ENCODE data around the gene GATB.

The GATB gene

DNA sequence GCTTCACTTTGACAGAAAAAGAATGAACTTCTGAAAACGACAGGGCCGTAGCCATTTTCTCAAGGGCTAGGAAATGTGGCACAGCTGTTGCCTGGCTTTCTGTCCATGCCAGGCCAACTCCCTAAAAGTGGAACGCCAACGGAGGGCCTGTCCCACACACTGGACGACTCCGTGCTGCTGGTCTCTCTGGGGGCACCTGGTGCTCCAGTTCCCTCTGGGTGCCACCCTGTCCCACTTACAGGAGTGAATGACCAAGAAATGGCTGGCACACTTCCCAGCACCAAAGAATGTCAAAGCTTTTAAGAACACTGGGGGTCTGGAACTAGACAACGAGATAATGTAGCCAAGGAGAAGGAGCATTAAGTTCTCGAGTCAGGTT lies 40.9 kb downstream of the GATB start:
- H3K27ac Mint-ChIP-seq = no peak overlapping the region
- H3K4me1 Mint-ChIP-seq = peaks cover 30% of the 10 kb centered on the region
- no peak overlapping the region for H3K4me3 Mint-ChIP-seq
- H3K27me3 Mint-ChIP-seq (ENCODE audit: low read depth) = peaks cover 36% of the 10 kb centered on the region
- no peaks in the 10 kb centered on the region for H3K9me3 Mint-ChIP-seq
- peaks cover 20% of the 10 kb centered on the region for H3K36me3 Mint-ChIP-seq (ENCODE audit: low read depth)
- no peak for TF ChIP-seq CTCF (IDR thresholded peaks at IDR 0.05; ENCODE audit: unreplicated experiment in 3 of 3)

DNA sequence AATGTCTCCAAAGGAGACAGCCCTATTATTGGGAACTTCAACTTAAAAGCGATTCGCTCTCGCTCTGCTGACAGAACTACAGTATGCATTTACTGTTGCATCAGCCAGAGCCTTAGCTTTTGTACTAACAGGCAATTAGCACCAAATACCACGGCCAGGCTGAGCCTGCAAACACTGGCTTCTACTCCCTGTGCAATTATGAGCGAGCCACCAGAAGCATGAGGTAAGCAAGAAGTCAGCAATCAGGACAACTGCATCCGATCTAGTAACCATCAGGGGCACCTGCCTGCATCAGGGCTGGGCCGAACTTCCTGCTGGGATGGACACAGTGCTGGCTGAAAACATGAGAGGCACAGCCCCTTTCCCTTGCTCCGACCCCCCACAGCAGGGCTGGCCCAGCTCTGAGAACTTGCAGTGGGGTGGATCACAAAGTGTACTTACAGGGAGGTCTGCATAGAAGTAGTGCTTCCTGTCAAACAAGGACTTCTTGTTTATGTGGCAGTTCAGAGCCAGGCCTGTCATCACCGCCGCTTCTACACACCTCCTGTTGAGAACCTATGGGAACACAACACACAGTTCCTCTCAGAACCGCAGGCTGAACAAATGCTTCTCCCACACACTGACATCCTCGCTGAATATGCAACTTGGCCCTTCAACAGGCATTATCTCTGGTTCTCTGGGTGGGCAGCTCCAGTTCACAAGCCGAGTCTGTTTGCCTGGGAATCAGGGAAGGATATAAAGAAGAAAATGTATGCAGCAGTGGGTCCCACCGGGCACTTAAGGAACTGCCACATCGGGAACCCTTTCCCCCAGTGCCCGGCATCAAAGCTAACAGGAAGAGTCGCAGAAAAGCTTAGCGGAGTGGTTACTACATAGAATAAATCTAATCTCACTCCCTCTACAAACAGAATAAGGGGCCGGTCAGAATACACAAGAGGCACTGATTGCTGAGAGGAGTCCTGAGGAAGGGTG lies 41.5 kb downstream of the GATB start:
- H3K27ac Mint-ChIP-seq = peak overlapping the region in 1 of 3 experiments; percentile 8
- H3K27me3 Mint-ChIP-seq (ENCODE audit: low read depth) = peaks cover 34% of the 10 kb centered on the region
- peaks cover 32% of the 10 kb centered on the region for H3K4me1 Mint-ChIP-seq
- H3K9me3 Mint-ChIP-seq = no peaks in the 10 kb centered on the region
- H3K36me3 Mint-ChIP-seq (ENCODE audit: low read depth) = peaks cover 21% of the 10 kb centered on the region
- TF ChIP-seq CTCF (IDR thresholded peaks at IDR 0.05; ENCODE audit: unreplicated experiment in 3 of 3) = no peak
- no peak overlapping the region for H3K4me3 Mint-ChIP-seq

GRCh38 chr4:151717909-151718628 lies 42.7 kb downstream of the GATB start:
- no peaks in the 10 kb centered on the region for H3K9me3 Mint-ChIP-seq
- TF ChIP-seq CTCF (IDR thresholded peaks at IDR 0.05; ENCODE audit: unreplicated experiment in 3 of 3) = no peak
- no peak overlapping the region for H3K4me3 Mint-ChIP-seq
- H3K27ac Mint-ChIP-seq = no peak overlapping the region
- peaks cover 27% of the 10 kb centered on the region for H3K36me3 Mint-ChIP-seq (ENCODE audit: low read depth)
- peaks cover 22% of the 10 kb centered on the region for H3K27me3 Mint-ChIP-seq (ENCODE audit: low read depth)
- H3K4me1 Mint-ChIP-seq = peaks cover 32% of the 10 kb centered on the region

DNA sequence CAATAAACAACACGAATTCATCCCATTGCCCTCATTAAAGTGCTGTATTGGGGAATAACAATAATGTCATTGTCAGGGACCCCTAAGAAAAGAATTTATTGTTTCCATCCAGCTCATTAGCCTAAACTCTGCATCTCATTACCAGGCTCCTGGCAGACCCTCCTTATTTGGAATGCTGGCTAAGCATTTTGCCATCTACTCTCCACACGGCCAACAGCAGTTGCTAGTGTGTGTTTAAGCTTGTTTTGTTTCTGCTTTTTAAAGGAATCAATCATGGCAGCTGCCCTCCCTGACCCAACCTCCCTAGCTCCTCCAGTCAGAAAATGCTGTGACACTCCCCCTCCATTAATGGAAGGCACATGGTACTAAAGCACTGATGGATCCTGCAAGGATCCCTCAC lies 43.5 kb downstream of the GATB start:
- no peak overlapping the region for H3K4me3 Mint-ChIP-seq
- H3K27me3 Mint-ChIP-seq (ENCODE audit: low read depth) = peaks cover 19% of the 10 kb centered on the region
- H3K9me3 Mint-ChIP-seq = no peaks in the 10 kb centered on the region
- peaks cover 27% of the 10 kb centered on the region for H3K36me3 Mint-ChIP-seq (ENCODE audit: low read depth)
- no peak overlapping the region for H3K27ac Mint-ChIP-seq
- H3K4me1 Mint-ChIP-seq = peaks cover 32% of the 10 kb centered on the region
- TF ChIP-seq CTCF (IDR thresholded peaks at IDR 0.05; ENCODE audit: unreplicated experiment in 3 of 3) = no peak

- TF ChIP-seq CTCF (IDR thresholded peaks at IDR 0.05; ENCODE audit: unreplicated experiment in 3 of 3) = no peak
- Mint-ChIP-seq H3K4me1 (peaks cover 27% of the 10 kb centered on the region), H3K27me3 (ENCODE audit: low read depth) (peaks cover 14% of the 10 kb centered on the region), H3K36me3 (ENCODE audit: low read depth) (peaks cover 27% of the 10 kb centered on the region), H3K4me3 (no peak overlapping the region), H3K27ac (no peak overlapping the region), H3K9me3 (no peaks in the 10 kb centered on the region)
Observed at GRCh38 chr4:151716324-151716723, 44.5 kb downstream of the GATB start.
